OCI-LY7 (cell line): ENCODE measurements around the gene PFKFB4. TPM values are rescaled to one million over a fixed set of nuclear protein-coding genes. Genes with fewer than 3 reads are reported as not detected.

Source experiments
- BruUV-seq: library from RNA; stranded (reverse); fragments of 400-500 nt; replicated peaks from 2 replicates; lab custom pipeline; 2021; lab: Mats Ljungman, UMichigan
- CTCF ChIA-PET: fragments of 300-600 bp; sonication (Branson Sonifier 250); formaldehyde crosslinking; loops from one replicate; lab custom pipeline; 2022; ENCODE audit warnings: antibody characterized with exemption; ENCODE audit not compliant: unreplicated experiment; lab: Charles Lee
- POLR2A ChIA-PET: fragments of 300-600 bp; sonication (Branson Sonifier 250); formaldehyde crosslinking; loops from one replicate; lab custom pipeline; 2022; ENCODE audit warnings: antibody characterized with exemption; lab: Charles Lee
- DNase-seq: peaks from one replicate; pipeline ENCODE4 v3.0.0-alpha.2; 2015; ENCODE audit warnings: low spot score
- H2AFZ ChIP-seq: fragments of 200-600 bp; sonication (generic), shearing (Covaris generic); 2 replicates; pipeline ENCODE4 v1.6.1; 2014; ENCODE audit warnings: mild to moderate bottlenecking, antibody characterized with exemption, low read length, moderate library complexity
- H3K27ac ChIP-seq: fragments of 200-600 bp; sonication (generic); 2 replicates; pipeline ENCODE4 v1.5.1; 2014; ENCODE audit warnings: mixed run types, low read depth, mild to moderate bottlenecking, moderate library complexity, low read length, inconsistent platforms; ENCODE audit not compliant: poor library complexity, severe bottlenecking
- H3K36me3 ChIP-seq: fragments of 200-600 bp; sonication (generic); 2 replicates; pipeline ENCODE4 v1.6.1; 2014; ENCODE audit warnings: mild to moderate bottlenecking, antibody characterized with exemption, low read length, moderate library complexity, mixed read lengths; ENCODE audit not compliant: insufficient read depth
- H3K4me1 ChIP-seq: fragments of 200-600 bp; sonication (generic); 2 replicates; pipeline ENCODE4 v1.5.1; 2014; ENCODE audit warnings: mild to moderate bottlenecking, low read length; ENCODE audit not compliant: insufficient read depth, poor library complexity, severe bottlenecking
- H3K4me2 ChIP-seq: fragments of 200-600 bp; sonication (generic); 2 replicates; pipeline ENCODE4 v1.6.1; 2014; ENCODE audit warnings: mild to moderate bottlenecking, low read length
- H3K4me3 ChIP-seq: fragments of 200-600 bp; sonication (generic); 2 replicates; pipeline ENCODE4 v1.5.1; 2014; ENCODE audit warnings: mild to moderate bottlenecking, low read depth, low read length; ENCODE audit not compliant: poor library complexity, severe bottlenecking
- H3K79me2 ChIP-seq: fragments of 200-600 bp; sonication (generic); 2 replicates; pipeline ENCODE4 v1.6.1; 2016; ENCODE audit warnings: low read depth, mild to moderate bottlenecking, low read length, moderate library complexity, mixed read lengths; ENCODE audit not compliant: insufficient read depth
- H3K9me2 ChIP-seq: fragments of 200-600 bp; sonication (generic); 2 replicates; pipeline ENCODE4 v1.6.1; 2016; ENCODE audit warnings: mild to moderate bottlenecking, low read length, mixed read lengths; ENCODE audit not compliant: insufficient read depth
- H3K9me3 ChIP-seq: fragments of 200-600 bp; sonication (generic); 2 replicates; pipeline ENCODE4 v1.6.1; 2014; ENCODE audit warnings: mild to moderate bottlenecking, mixed run types, low read length, mixed read lengths
- H4K20me1 ChIP-seq: fragments of 200-600 bp; sonication (generic); 2 replicates; pipeline ENCODE4 v1.6.1; 2014; ENCODE audit warnings: mild to moderate bottlenecking, antibody characterized with exemption, low read length, moderate library complexity, mixed read lengths; ENCODE audit not compliant: insufficient read depth
- EZH2phosphoT487 ChIP-seq: fragments of 200-600 bp; sonication (generic); IDR thresholded peaks from 2 replicates; pipeline ENCODE4 v1.6.1; 2018; ENCODE audit warnings: low read depth, borderline replicate concordance, mild to moderate bottlenecking, mixed run types, antibody characterized with exemption, low read length, moderate library complexity, mixed read lengths
- intact Hi-C: fragments of 100-400 bp; cut with micrococcal nuclease; formaldehyde crosslinking; loops from one replicate; pipeline ENCODE4 v1.10.0; 2022; ENCODE audit not compliant: unreplicated experiment
- total RNA-seq, 2 experiments: library from RNA; depleted of rRNA in 1 of 2; stranded (reverse); fragments of >200 nt in 1 of 2; shearing (Covaris generic) in 1 of 2; gene quantifications; 2 replicates each; pipeline ENCODE4 v1.2.3, GENCODE V29; 2014 to 2022
- TF ChIP-seq, protein P1 (sequence below): fragments of 200-600 bp; sonication (generic); conservative IDR thresholded peaks from 2 replicates; pipeline ENCODE4 v1.5.1; 2014; ENCODE audit warnings: mild to moderate bottlenecking, antibody characterized with exemption, low read length, moderate library complexity, mixed read lengths

The PFKFB4 gene
- total RNA-seq, 2 experiments from 2014 or later, result 5.0 to 29.0 TPM

DNA sequence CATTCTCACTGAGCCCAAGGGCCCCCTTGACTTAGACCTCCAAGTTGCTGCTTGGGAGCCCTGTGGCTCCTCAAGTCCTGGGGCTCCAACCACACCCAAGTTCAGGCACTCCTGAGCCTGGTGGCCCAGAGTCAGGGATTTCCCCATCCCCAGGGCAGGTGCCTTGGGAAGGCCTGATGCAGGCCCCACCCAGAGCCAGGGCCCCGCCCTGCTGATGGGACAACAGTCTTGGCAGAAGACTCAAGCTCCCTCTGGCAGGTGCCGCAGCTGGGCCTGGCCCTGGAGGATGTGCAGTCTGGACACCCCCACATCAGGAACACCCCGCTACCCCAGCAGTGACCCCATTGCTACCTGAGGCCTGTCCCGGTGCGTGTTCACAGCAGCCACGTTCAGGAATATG, 35.0 kb downstream of the PFKFB4 start:
- CTCF ChIA-PET, result no interaction called here
- Histone ChIP-seq H3K36me3 (no peaks in the 10 kb centered on the region), H3K9me3 (no peaks in the 10 kb centered on the region), H3K27ac (no peak overlapping the region), H3K4me3 (no peak overlapping the region), H3K4me2 (no peak overlapping the region), H3K79me2 (no peaks in the 10 kb centered on the region), H4K20me1 (no peaks in the 10 kb centered on the region), H3K4me1 (peaks cover 8% of the 10 kb centered on the region), H3K9me2 (no peaks in the 10 kb centered on the region), H2AFZ (no peak overlapping the region)
- TF ChIP-seq, protein P1, sequence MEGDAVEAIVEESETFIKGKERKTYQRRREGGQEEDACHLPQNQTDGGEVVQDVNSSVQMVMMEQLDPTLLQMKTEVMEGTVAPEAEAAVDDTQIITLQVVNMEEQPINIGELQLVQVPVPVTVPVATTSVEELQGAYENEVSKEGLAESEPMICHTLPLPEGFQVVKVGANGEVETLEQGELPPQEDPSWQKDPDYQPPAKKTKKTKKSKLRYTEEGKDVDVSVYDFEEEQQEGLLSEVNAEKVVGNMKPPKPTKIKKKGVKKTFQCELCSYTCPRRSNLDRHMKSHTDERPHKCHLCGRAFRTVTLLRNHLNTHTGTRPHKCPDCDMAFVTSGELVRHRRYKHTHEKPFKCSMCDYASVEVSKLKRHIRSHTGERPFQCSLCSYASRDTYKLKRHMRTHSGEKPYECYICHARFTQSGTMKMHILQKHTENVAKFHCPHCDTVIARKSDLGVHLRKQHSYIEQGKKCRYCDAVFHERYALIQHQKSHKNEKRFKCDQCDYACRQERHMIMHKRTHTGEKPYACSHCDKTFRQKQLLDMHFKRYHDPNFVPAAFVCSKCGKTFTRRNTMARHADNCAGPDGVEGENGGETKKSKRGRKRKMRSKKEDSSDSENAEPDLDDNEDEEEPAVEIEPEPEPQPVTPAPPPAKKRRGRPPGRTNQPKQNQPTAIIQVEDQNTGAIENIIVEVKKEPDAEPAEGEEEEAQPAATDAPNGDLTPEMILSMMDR, result no peak
- TF ChIP-seq EZH2phosphoT487, result no peak
- POLR2A ChIA-PET, result no interaction called here
- DNase-seq, result no peak
- BruUV-seq, result no TSS peak
- intact Hi-C loops, result no loop called here

- Histone ChIP-seq H3K79me2 (no peaks in the 10 kb centered on the region), H3K36me3 (no peaks in the 10 kb centered on the region), H3K9me2 (no peaks in the 10 kb centered on the region), H3K4me2 (no peak overlapping the region), H3K4me3 (no peak overlapping the region), H3K27ac (no peak overlapping the region), H3K9me3 (no peaks in the 10 kb centered on the region), H4K20me1 (no peaks in the 10 kb centered on the region), H3K4me1 (peaks cover 22% of the 10 kb centered on the region), H2AFZ (no peak overlapping the region)
- no peak for DNase-seq
- BruUV-seq, result no TSS peak
- intact Hi-C loops, result no loop called here
- TF ChIP-seq, protein P1, result no peak
- no peak for TF ChIP-seq EZH2phosphoT487
- CTCF ChIA-PET, result no interaction called here
- POLR2A ChIA-PET, result interaction anchor here (0.9 kb wide), 1 partner anchor 12 kb away, joined by 5 read pairs; no protein-coding TSS in a partner anchor
Observed at GRCh38 chr3:48519277-48519643, 37.3 kb downstream of the PFKFB4 start.

DNA sequence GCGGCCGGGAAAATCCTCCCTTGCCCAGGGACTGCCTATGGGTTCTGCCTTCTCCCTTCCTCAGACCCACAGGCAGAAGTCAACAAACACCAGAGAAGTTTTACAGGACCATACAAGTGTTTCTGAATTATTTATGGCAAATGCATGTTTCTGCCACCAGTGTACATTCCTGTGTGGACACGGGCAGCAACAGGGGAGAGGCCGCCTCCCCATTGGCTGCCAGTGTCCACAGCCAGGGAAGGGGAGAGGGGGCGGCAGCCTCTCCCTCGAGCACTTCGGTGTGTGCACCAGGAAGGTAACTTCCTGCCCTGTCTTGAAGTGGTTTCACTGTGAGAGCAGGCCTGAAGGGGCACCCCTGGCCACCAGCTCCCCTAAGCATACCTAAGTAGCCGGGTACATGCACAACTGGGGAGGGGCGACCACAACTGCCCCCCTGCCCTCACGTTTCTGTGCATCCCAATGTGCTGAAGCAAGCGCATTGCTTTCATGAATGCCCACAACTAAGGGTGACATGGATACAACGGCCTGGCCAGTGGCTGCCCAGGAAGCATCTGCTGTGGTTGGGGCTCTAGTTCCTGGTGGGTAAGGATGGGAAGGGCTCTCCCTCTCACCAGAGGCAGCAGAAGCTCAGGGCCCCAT, 37.8 kb downstream of the PFKFB4 start:
- Histone ChIP-seq H4K20me1 (no peaks in the 10 kb centered on the region), H2AFZ (no peak overlapping the region), H3K4me3 (no peak overlapping the region), H3K27ac (no peak overlapping the region), H3K79me2 (no peaks in the 10 kb centered on the region), H3K4me1 (peaks cover 27% of the 10 kb centered on the region), H3K9me2 (no peaks in the 10 kb centered on the region), H3K36me3 (no peaks in the 10 kb centered on the region), H3K4me2 (no peak overlapping the region), H3K9me3 (no peaks in the 10 kb centered on the region)
- ChIA-PET POLR2A (interaction anchor here (0.9 kb wide), 1 partner anchor 12 kb away, joined by 5 read pairs; no protein-coding TSS in a partner anchor), CTCF (no interaction called here)
- no peak for TF ChIP-seq EZH2phosphoT487
- TF ChIP-seq, protein P1, result no peak
- DNase-seq, result no peak
- intact Hi-C loops, result no loop called here
- no TSS peak for BruUV-seq
